GM12878 (cell line): ENCODE data around the gene LAMA4. TPM values are rescaled to one million over a fixed set of nuclear protein-coding genes. Genes with fewer than 3 reads are reported as not detected.

ENCODE experiments used
- BHLHE40 ChIP-seq, 2 experiments: fragments of 450-650 bp in 1 of 2; IDR thresholded peaks; 2 replicates each; pipeline ENCODE4 v1.6.1; 2011 to 2017; ENCODE audit warnings: low read depth in 2 of 2, borderline replicate concordance in 1 of 2, improper control_type of control experiment in 1 of 2, low read length in 1 of 2, mild to moderate bottlenecking in 1 of 2
- CBFB ChIP-seq: IDR thresholded peaks from 2 replicates; pipeline ENCODE4 v1.6.1; 2016; ENCODE audit warnings: antibody characterized with exemption, low read depth
- GABPA ChIP-seq: IDR thresholded peaks from 2 replicates; pipeline ENCODE4 v1.6.1; 2014; ENCODE audit warnings: antibody characterized with exemption, low read depth, mild to moderate bottlenecking, inconsistent platforms
- HCFC1 ChIP-seq: fragments of 150-350 bp; IDR thresholded peaks from 2 replicates; pipeline ENCODE4 v1.6.1; 2014; ENCODE audit warnings: low read length
- NKRF ChIP-seq: fragments of 450-650 bp; conservative IDR thresholded peaks from 2 replicates; pipeline ENCODE4 v1.6.1; 2017; ENCODE audit warnings: mild to moderate bottlenecking, moderate library complexity
- TARDBP ChIP-seq: IDR thresholded peaks from 2 replicates; pipeline ENCODE4 v1.6.1; 2016; ENCODE audit warnings: borderline replicate concordance
- polyA plus RNA-seq, 11 experiments: library from polyadenylated mRNA; depleted of rRNA in 4 of 11; unstranded in 6 of 11; stranded (reverse) in 5 of 11; fragments of >200 nt; fragmentation: Nextera tagmentation in 4 of 11; fragmentation: Illumina TruSeq in 1 of 11; extraction: Ambion mirVana in 4 of 11; extraction: Trizol in 1 of 11; gene quantifications; 1 replicate in 1 of 11; 2 replicates in 10 of 11; pipeline versions ENCODE4 v1.2.1 to v1.2.3, GENCODE V29; 2011 to 2016; ENCODE audit warnings: inconsistent platforms in 2 of 11, missing spikeins in 2 of 11, low read depth in 1 of 11
- total RNA-seq, 4 experiments: library from RNA; depleted of rRNA in 3 of 4; stranded (reverse); fragments of >200 nt in 3 of 4; fragmentation: Illumina TruSeq in 1 of 4; extraction: Trizol in 1 of 4; gene quantifications; 2 replicates each; pipeline versions ENCODE4 v1.2.1 to v1.2.3, GENCODE V29; 2013 to 2021
- TF ChIP-seq, protein P1 (sequence below): IDR thresholded peaks from 2 replicates; pipeline ENCODE4 v1.6.1; 2012; ENCODE audit warnings: low read depth, low read length, improper control_type of control experiment
- TF ChIP-seq, protein P2 (sequence below): fragments of 450-650 bp; IDR thresholded peaks from 2 replicates; pipeline ENCODE4 v1.6.1; 2016; ENCODE audit warnings: mild to moderate bottlenecking

Gene LAMA4
- total and polyA plus RNA-seq, 10 of the 15 experiments (the other 5 are each of a cell fraction or from before 2014, with no cell fraction given), result 0.11 to 0.21 (median 0.14) TPM; not detected in 7

DNA sequence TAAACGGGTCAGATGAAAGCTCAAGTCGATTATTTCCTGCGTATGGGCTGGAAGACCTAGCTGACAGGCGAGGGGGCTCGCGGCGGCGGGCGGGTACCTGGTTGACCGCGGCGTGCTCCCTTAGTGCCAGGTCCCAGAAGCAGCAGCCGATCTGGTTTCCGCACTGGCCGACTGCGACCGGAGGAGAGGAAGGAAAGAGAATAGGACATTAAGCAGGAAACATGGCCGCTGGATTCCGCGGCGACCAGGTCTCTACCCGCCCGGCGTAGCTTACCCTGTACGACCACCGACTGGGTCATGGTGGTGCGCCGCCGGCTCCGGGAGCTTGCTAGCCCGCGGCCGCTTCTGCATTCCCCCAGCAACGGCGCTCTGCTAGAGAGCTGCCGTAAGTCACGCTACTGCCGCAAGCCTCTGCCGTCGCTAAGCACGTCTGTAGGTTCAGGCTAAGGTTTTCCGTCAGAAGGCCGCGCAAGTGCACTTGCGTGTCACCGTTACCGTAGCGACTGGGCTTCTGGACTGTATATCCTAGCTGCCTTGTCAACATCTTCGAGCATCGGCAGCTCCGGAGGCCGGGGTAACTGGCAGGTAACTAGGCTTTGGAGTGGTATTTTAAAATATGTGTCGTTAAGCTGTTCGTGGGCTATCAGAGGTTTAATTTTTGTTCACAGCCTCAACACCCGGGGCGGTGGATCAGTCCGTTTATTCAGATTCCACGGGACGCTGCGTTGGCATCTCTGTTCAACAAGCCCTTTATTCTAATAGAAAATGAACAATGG, 167.0 kb downstream of the LAMA4 start, which contains the start of the genes FAM229B and TUBE1 (continued):
- peak; percentile 40 to 50; a peak in 2 of 4 replicates for TF ChIP-seq BHLHE40 (IDR thresholded peaks at IDR 0.05; ENCODE audit: borderline replicate concordance in 1 of 2, low read depth in 2 of 2, low read length in 1 of 2)
- TF ChIP-seq HCFC1, result peak; percentile 47; the same call in 1 of the 2 replicates
- peak; percentile 23; the same call in 1 of the 2 replicates for TF ChIP-seq TARDBP
- TF ChIP-seq NKRF, result peak; percentile 32; the same call in 1 of the 2 replicates
- TF ChIP-seq CBFB, result 0 out of 2 replicates have a peak, but pooled peaks have one; percentile 57
- TF ChIP-seq, protein P1, sequence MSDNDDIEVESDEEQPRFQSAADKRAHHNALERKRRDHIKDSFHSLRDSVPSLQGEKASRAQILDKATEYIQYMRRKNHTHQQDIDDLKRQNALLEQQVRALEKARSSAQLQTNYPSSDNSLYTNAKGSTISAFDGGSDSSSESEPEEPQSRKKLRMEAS, result peak; percentile 51; the same call in 1 of the 2 replicates
- TF ChIP-seq, protein P2, sequence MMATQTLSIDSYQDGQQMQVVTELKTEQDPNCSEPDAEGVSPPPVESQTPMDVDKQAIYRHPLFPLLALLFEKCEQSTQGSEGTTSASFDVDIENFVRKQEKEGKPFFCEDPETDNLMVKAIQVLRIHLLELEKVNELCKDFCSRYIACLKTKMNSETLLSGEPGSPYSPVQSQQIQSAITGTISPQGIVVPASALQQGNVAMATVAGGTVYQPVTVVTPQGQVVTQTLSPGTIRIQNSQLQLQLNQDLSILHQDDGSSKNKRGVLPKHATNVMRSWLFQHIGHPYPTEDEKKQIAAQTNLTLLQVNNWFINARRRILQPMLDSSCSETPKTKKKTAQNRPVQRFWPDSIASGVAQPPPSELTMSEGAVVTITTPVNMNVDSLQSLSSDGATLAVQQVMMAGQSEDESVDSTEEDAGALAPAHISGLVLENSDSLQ, result peak; percentile 37
- TF ChIP-seq GABPA, result no peak
